BJ (cell line): ENCODE data around the gene CDAN1. TPM values are rescaled to one million over a fixed set of nuclear protein-coding genes. Genes with fewer than 3 reads are reported as not detected.

Experiments used
- CTCF ChIA-PET: fragments of 350-600 bp; formaldehyde crosslinking; extraction: SDS; loops from one replicate; lab custom pipeline; 2021; ENCODE audit warnings: antibody characterized with exemption, inconsistent platforms; lab: Yijun Ruan, JAX
- POLR2A ChIA-PET: fragments of 300-600 bp; sonication (Branson Sonifier 250); formaldehyde crosslinking; extraction: SDS; loops from one replicate; lab custom pipeline; 2021; ENCODE audit warnings: antibody characterized with exemption; lab: Charles Lee
- DNase-seq: peaks from one replicate; pipeline ENCODE4 v3.0.0-alpha.2; 2011; ENCODE audit warnings: low read depth
- H3K27me3 ChIP-seq: 2 replicates; pipeline ENCODE4 v1.6.0; 2011; ENCODE audit warnings: low read length; ENCODE audit not compliant: control insufficient read depth, insufficient read depth
- H3K36me3 ChIP-seq: 2 replicates; pipeline ENCODE4 v1.5.1; 2011; ENCODE audit warnings: low read length; ENCODE audit not compliant: control insufficient read depth, insufficient read depth
- H3K4me3 ChIP-seq: 2 replicates; pipeline ENCODE4 v1.5.1; 2011; ENCODE audit warnings: low read depth, mild to moderate bottlenecking, control low read depth, low read length
- polyA plus RNA-seq: library from polyadenylated mRNA; depleted of rRNA; stranded (reverse); fragments of >200 nt; gene quantifications from 2 replicates; pipeline ENCODE4 v1.2.3, GENCODE V29; 2011
- TF ChIP-seq, protein P1 (sequence below): IDR thresholded peaks from 2 replicates; pipeline ENCODE4 v1.5.1; 2011; ENCODE audit warnings: low read depth, mild to moderate bottlenecking, control low read depth, inconsistent platforms, low read length, moderate library complexity; ENCODE audit not compliant: insufficient read depth

CDAN1 gene
- polyA plus RNA-seq, 1 experiment, result 4.3 TPM

DNA sequence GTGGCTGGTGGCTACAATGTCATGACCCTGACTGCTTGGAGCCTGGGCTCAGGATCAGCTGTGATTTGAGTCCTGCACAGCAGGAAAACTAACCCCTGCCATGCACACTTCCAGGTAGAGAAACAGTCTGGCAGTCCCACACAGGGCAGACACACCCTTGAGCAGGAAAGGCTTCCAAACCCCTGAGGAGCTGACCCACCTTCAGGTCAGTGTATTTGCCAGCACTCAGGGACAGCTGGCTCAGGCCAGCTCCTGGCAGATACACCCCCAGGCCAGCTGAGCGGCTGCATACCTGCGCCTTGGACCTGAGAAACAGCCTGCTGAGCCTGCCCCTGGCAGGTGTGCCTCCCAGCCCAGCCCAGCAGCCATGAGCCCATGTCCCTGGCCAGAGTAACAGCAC, 22.2 kb upstream of the CDAN1 start:
- ChIA-PET POLR2A (no interaction called here), CTCF (no interaction called here)
- no peak for DNase-seq
- TF ChIP-seq, protein P1, sequence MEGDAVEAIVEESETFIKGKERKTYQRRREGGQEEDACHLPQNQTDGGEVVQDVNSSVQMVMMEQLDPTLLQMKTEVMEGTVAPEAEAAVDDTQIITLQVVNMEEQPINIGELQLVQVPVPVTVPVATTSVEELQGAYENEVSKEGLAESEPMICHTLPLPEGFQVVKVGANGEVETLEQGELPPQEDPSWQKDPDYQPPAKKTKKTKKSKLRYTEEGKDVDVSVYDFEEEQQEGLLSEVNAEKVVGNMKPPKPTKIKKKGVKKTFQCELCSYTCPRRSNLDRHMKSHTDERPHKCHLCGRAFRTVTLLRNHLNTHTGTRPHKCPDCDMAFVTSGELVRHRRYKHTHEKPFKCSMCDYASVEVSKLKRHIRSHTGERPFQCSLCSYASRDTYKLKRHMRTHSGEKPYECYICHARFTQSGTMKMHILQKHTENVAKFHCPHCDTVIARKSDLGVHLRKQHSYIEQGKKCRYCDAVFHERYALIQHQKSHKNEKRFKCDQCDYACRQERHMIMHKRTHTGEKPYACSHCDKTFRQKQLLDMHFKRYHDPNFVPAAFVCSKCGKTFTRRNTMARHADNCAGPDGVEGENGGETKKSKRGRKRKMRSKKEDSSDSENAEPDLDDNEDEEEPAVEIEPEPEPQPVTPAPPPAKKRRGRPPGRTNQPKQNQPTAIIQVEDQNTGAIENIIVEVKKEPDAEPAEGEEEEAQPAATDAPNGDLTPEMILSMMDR, result no peak
- no peaks in the 10 kb centered on the region for H3K36me3 ChIP-seq
- no peak overlapping the region for H3K4me3 ChIP-seq
- H3K27me3 ChIP-seq, result no peaks in the 10 kb centered on the region

DNA sequence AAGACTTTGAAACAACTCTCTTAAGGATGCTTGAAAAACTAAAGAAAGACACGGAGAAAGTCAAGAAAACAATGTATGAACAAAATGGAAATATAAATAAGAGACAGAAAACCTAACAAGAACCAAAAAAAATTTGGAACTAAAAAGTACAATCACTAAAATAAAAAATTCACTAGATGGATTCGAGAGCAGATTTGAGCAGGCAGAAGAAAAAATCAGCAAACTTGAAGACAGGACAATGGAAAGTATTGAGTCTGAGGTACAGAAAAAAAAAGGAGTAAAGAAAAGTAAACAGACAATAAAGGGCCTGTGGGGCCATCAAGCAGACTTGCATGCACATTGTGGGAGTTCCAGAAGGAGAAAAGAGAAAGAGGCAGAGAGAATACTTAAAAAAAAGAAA, 13.4 kb upstream of the CDAN1 start:
- ChIA-PET CTCF (no interaction called here), POLR2A (no interaction called here)
- no peak for DNase-seq
- Histone ChIP-seq H3K27me3 (no peaks in the 10 kb centered on the region), H3K36me3 (peaks cover 3% of the 10 kb centered on the region), H3K4me3 (no peak overlapping the region)
- TF ChIP-seq, protein P1, result no peak

GRCh38 chr15:42749266-42749665, 12.3 kb upstream of the CDAN1 start:
- TF ChIP-seq, protein P1, result no peak
- DNase-seq, result no peak
- H3K27me3 ChIP-seq, result no peaks in the 10 kb centered on the region
- peaks cover 3% of the 10 kb centered on the region for H3K36me3 ChIP-seq
- POLR2A ChIA-PET, result no interaction called here
- H3K4me3 ChIP-seq, result no peak overlapping the region
- CTCF ChIA-PET, result no interaction called here

- H3K36me3 ChIP-seq, result peaks cover 3% of the 10 kb centered on the region
- DNase-seq, result no peak
- no peaks in the 10 kb centered on the region for H3K27me3 ChIP-seq
- no peak overlapping the region for H3K4me3 ChIP-seq
- TF ChIP-seq, protein P1, result no peak
- POLR2A ChIA-PET, result no interaction called here
- CTCF ChIA-PET, result interaction anchor here (1.0 kb wide), 1 partner anchor 541 kb away, joined by 3 read pairs; no protein-coding TSS in a partner anchor
Observed at GRCh38 chr15:42744195-42744594, 7.3 kb upstream of the CDAN1 start.

DNA sequence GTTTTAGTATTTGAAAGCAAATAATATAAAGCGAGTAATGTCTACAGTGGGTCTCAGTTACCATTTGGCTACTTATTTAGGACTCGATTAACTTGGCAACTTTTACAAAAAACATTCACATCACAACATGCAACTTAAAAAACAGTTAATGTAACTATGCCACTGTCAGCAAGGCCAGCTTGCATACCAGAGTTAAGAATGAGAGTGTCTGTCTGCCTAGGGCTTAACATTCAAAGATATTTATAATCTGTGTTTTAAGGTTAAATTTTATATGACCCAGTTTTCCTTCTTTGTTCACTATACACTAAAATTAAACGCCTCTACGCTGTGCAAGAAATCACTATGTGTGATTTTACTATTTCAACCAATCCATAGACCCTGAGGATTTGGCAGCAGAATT, 5.2 kb upstream of the CDAN1 start:
- DNase-seq, result no peak
- Histone ChIP-seq H3K4me3 (no peak overlapping the region), H3K36me3 (peaks cover 3% of the 10 kb centered on the region), H3K27me3 (no peaks in the 10 kb centered on the region)
- ChIA-PET POLR2A (no interaction called here), CTCF (interaction anchor here (1.0 to 1.7 kb wide), 2 partner anchors 26 to 184 kb away, joined by 3 to 4 read pairs; no protein-coding TSS in a partner anchor)
- TF ChIP-seq, protein P1, result no peak
